WTC11 (cell line): Measurements from ENCODE around the gene C3orf70. TPM values are rescaled to one million over a fixed set of nuclear protein-coding genes. Genes with fewer than 3 reads are reported as not detected.
A peak's percentile ranks its signal among the peaks of the same experiment; 100 is the strongest.

Experiments used
- ATAC-seq: fragments of 200-7000 bp; cut with Tn5 transposase; 2 replicates; pipeline ENCODE4 v1.10.0; 2021; ENCODE audit warnings: mild to moderate bottlenecking, moderate library complexity
- CTCF ChIA-PET: fragments of 300-600 bp; sonication (Branson Sonifier 250); formaldehyde crosslinking; loops from one replicate; lab custom pipeline; 2021; ENCODE audit warnings: antibody characterized with exemption; lab: Charles Lee
- POLR2A ChIA-PET: fragments of 350-600 bp; sonication (Branson Sonifier 250); formaldehyde crosslinking; loops from one replicate; lab custom pipeline; 2021; ENCODE audit warnings: antibody characterized with exemption; lab: Charles Lee
- DNase-seq: peaks from one replicate; pipeline ENCODE4 v3.0.0; 2021; ENCODE audit warnings: low spot score
- H3K27ac Mint-ChIP-seq: 2 replicates; pipeline ENCODE4 v1.8.0; 2021; ENCODE audit warnings: mixed read lengths
- H3K27me3 Mint-ChIP-seq: 2 replicates; pipeline ENCODE4 v1.8.0; 2021; ENCODE audit warnings: low read depth, mild to moderate bottlenecking, moderate library complexity, mixed read lengths
- H3K36me3 Mint-ChIP-seq: 2 replicates; pipeline ENCODE4 v1.8.0; 2021; ENCODE audit warnings: mixed read lengths
- H3K4me1 Mint-ChIP-seq: 2 replicates; pipeline ENCODE4 v1.8.0; 2022; ENCODE audit warnings: mixed read lengths
- H3K4me3 Mint-ChIP-seq: 2 replicates; pipeline ENCODE4 v1.8.0; 2021; ENCODE audit warnings: mild to moderate bottlenecking, moderate library complexity, mixed read lengths
- H3K9me3 Mint-ChIP-seq: 2 replicates; pipeline ENCODE4 v1.8.0; 2021; ENCODE audit warnings: mixed read lengths
- AFF4 ChIP-seq: sonication (generic); formaldehyde crosslinking; IDR thresholded peaks from 2 replicates; pipeline ENCODE4 v1.8.1; 2023; ENCODE audit warnings: mild to moderate bottlenecking, missing genetic modification reagents, borderline replicate concordance
- ETV6 ChIP-seq: sonication (generic); formaldehyde crosslinking; IDR thresholded peaks from 2 replicates; pipeline ENCODE4 v1.8.1; 2022; ENCODE audit warnings: mild to moderate bottlenecking, missing genetic modification reagents
- KAT7 ChIP-seq: sonication (generic); formaldehyde crosslinking; IDR thresholded peaks from 2 replicates; pipeline ENCODE4 v1.8.1; 2023; ENCODE audit warnings: missing genetic modification reagents, mild to moderate bottlenecking, borderline replicate concordance
- MYBL2 ChIP-seq: sonication (generic); formaldehyde crosslinking; IDR thresholded peaks from 2 replicates; pipeline ENCODE4 v1.8.1; 2023; ENCODE audit warnings: mild to moderate bottlenecking, moderate library complexity, missing genetic modification reagents
- OVOL2 ChIP-seq: fragments of 250-450 bp; sonication (Bioruptor Pico); IDR thresholded peaks from 2 replicates; pipeline ENCODE4 v1.9.0; 2021; ENCODE audit warnings: mild to moderate bottlenecking, borderline replicate concordance
- STAT6 ChIP-seq: sonication (generic); formaldehyde crosslinking; conservative IDR thresholded peaks from 2 replicates; pipeline ENCODE4 v1.8.1; 2023; ENCODE audit warnings: mild to moderate bottlenecking, low read depth, missing genetic modification reagents, moderate library complexity
- ZNF219 ChIP-seq: sonication (generic); formaldehyde crosslinking; IDR thresholded peaks from 2 replicates; pipeline ENCODE4 v1.8.0; 2023; ENCODE audit warnings: missing genetic modification reagents, mild to moderate bottlenecking, borderline replicate concordance
- ZNF232 ChIP-seq: sonication (generic); formaldehyde crosslinking; IDR thresholded peaks from 2 replicates; pipeline ENCODE4 v1.8.0; 2022; ENCODE audit warnings: mild to moderate bottlenecking, missing genetic modification reagents
- ZNF281 ChIP-seq: sonication (generic); formaldehyde crosslinking; IDR thresholded peaks from 2 replicates; pipeline ENCODE4 v1.8.0; 2023; ENCODE audit warnings: mild to moderate bottlenecking, missing genetic modification reagents
- ZNF416 ChIP-seq: fragments of 250-450 bp; sonication (Bioruptor Pico); IDR thresholded peaks from 2 replicates; pipeline ENCODE4 v1.9.0; 2021; ENCODE audit warnings: mild to moderate bottlenecking, inconsistent platforms
- ZNF512 ChIP-seq: sonication (generic); formaldehyde crosslinking; IDR thresholded peaks from 2 replicates; pipeline ENCODE4 v1.8.1; 2022; ENCODE audit warnings: missing genetic modification reagents, borderline replicate concordance
- total RNA-seq: library from RNA; stranded (reverse); gene quantifications from 3 replicates; pipeline ENCODE4 v1.2.3, GENCODE V29; 2021
- TF ChIP-seq, protein P1 (sequence below): sonication (generic); formaldehyde crosslinking; IDR thresholded peaks from 2 replicates; pipeline ENCODE4 v1.8.1; 2022; ENCODE audit warnings: mild to moderate bottlenecking, moderate library complexity, missing genetic modification reagents
- TF ChIP-seq, protein P2 (sequence below): sonication (generic); formaldehyde crosslinking; IDR thresholded peaks from 2 replicates; pipeline ENCODE4 v1.8.1; 2023; ENCODE audit warnings: mild to moderate bottlenecking, missing genetic modification reagents, moderate library complexity
- TF ChIP-seq, protein P3 (sequence below): fragments of 250-450 bp; sonication (Bioruptor Pico); IDR thresholded peaks from 2 replicates; pipeline ENCODE4 v2.1.2; 2022; ENCODE audit warnings: mild to moderate bottlenecking, moderate library complexity

Gene C3orf70
- total RNA-seq, 1 experiment from 2014 or later = 0.70 TPM

DNA sequence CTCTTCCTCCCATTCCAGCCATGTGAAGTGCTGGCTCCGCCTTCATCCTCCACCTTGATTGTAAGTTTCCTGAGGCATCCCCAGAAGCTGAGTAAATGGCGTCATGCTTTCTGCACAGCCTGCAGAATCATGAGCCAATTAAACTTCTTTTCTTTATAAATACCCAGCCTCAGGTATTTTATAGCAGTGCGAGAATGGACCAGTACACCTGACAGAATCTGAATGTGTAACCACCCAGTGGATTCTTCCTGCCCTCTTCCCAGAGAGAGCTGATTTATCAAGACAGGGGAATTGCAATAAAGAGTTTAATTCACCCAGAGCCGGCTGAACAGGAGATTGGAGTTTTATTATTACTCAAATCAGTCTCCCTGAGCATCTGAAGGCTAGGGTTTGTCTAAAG lies 86.6 kb downstream of the C3orf70 start:
- no peak overlapping the region for H3K27ac Mint-ChIP-seq
- ChIA-PET POLR2A (no interaction called here), CTCF (interaction anchor here (0.7 kb wide), 1 partner anchor 187 kb away, joined by 3 read pairs; no protein-coding TSS in a partner anchor)
- peaks cover 10% of the 10 kb centered on the region for H3K9me3 Mint-ChIP-seq
- no peak for DNase-seq
- no peak for TF ChIP-seq STAT6 (CRISPR knock-in tag)
- no peak for TF ChIP-seq ZNF281
- no peak for TF ChIP-seq ZNF219 (CRISPR knock-in tag)
- no peak for TF ChIP-seq OVOL2
- TF ChIP-seq ETV6 (CRISPR knock-in tag) = no peak
- TF ChIP-seq KAT7 (CRISPR knock-in tag) = no peak
- TF ChIP-seq ZNF232 (CRISPR knock-in tag) = no peak
- TF ChIP-seq MYBL2 (CRISPR knock-in tag) = no peak
- TF ChIP-seq, protein P1, sequence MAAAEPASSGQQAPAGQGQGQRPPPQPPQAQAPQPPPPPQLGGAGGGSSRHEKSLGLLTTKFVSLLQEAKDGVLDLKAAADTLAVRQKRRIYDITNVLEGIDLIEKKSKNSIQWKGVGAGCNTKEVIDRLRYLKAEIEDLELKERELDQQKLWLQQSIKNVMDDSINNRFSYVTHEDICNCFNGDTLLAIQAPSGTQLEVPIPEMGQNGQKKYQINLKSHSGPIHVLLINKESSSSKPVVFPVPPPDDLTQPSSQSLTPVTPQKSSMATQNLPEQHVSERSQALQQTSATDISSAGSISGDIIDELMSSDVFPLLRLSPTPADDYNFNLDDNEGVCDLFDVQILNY (CRISPR knock-in tag) = no peak
- ATAC-seq = no peak
- H3K27me3 Mint-ChIP-seq = no peaks in the 10 kb centered on the region; the same call in 1 of the 2 replicates
- H3K4me3 Mint-ChIP-seq = no peak overlapping the region
- H3K36me3 Mint-ChIP-seq = peaks cover 6% of the 10 kb centered on the region
- H3K4me1 Mint-ChIP-seq = peaks cover 16% of the 10 kb centered on the region

- TF ChIP-seq, protein P2, sequence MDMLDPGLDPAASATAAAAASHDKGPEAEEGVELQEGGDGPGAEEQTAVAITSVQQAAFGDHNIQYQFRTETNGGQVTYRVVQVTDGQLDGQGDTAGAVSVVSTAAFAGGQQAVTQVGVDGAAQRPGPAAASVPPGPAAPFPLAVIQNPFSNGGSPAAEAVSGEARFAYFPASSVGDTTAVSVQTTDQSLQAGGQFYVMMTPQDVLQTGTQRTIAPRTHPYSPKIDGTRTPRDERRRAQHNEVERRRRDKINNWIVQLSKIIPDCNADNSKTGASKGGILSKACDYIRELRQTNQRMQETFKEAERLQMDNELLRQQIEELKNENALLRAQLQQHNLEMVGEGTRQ (CRISPR knock-in tag) = peak; percentile 58
- TF ChIP-seq, protein P3, sequence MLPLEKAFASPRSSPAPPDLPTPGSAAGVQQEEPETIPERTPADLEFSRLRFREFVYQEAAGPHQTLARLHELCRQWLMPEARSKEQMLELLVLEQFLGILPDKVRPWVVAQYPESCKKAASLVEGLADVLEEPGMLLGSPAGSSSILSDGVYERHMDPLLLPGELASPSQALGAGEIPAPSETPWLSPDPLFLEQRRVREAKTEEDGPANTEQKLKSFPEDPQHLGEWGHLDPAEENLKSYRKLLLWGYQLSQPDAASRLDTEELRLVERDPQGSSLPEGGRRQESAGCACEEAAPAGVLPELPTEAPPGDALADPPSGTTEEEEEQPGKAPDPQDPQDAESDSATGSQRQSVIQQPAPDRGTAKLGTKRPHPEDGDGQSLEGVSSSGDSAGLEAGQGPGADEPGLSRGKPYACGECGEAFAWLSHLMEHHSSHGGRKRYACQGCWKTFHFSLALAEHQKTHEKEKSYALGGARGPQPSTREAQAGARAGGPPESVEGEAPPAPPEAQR (CRISPR knock-in tag) = no peak
- TF ChIP-seq ZNF416 (CRISPR knock-in tag) (no peak), ZNF512 (CRISPR knock-in tag) (no peak), AFF4 (CRISPR knock-in tag) (no peak)
- POLR2A ChIA-PET = interaction anchor here (0.5 kb wide), 1 partner anchor 303 kb away, joined by 5 read pairs; no protein-coding TSS in a partner anchor
- DNase-seq (no peak), ATAC-seq (peak; percentile 52)
- Mint-ChIP-seq H3K27me3 (no peaks in the 10 kb centered on the region; the same call in 1 of the 2 replicates), H3K4me3 (no peak overlapping the region), H3K27ac (no peak overlapping the region), H3K36me3 (peaks cover 17% of the 10 kb centered on the region), H3K9me3 (peaks cover 21% of the 10 kb centered on the region), H3K4me1 (peaks cover 5% of the 10 kb centered on the region)
- CTCF ChIA-PET = interaction anchor here (0.6 to 1.3 kb wide), 11 partner anchors 10 to 243 kb away, joined by 3 to 5 read pairs (median 3); no protein-coding TSS in a partner anchor
Observed at GRCh38 chr3:185065059-185065458, 87.8 kb downstream of the C3orf70 start.
